GM12874 (cell line): ENCODE measurements around the gene MAP3K9.

Source experiments
- TF ChIP-seq, protein P1 (sequence below): IDR thresholded peaks from 2 replicates; pipeline ENCODE4 v1.5.1; 2011; ENCODE audit warnings: low read depth, mild to moderate bottlenecking, control low read depth, low read length, moderate library complexity; ENCODE audit not compliant: insufficient read depth

MAP3K9 gene

DNA sequence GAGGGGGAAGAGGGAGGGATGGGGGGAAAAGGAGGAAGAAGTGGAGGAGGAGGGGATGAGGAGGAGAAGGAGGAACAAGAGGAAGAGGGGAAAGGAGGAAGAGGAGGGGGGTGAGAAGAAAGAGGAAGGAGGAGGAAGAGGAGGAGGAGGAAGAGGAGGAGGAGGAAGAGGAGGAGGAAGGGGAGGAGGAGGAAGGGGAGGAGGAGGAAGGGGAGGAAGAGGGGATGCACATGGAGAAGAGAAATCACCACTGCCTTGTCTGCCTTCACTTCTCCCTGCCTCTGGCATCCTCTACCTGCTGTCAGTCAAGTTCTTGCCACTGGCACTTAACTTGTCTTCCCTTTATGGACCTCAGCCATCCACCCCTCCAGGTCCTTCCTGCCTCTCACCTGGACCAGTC, 107.7 kb downstream of the MAP3K9 start:
- TF ChIP-seq, protein P1, sequence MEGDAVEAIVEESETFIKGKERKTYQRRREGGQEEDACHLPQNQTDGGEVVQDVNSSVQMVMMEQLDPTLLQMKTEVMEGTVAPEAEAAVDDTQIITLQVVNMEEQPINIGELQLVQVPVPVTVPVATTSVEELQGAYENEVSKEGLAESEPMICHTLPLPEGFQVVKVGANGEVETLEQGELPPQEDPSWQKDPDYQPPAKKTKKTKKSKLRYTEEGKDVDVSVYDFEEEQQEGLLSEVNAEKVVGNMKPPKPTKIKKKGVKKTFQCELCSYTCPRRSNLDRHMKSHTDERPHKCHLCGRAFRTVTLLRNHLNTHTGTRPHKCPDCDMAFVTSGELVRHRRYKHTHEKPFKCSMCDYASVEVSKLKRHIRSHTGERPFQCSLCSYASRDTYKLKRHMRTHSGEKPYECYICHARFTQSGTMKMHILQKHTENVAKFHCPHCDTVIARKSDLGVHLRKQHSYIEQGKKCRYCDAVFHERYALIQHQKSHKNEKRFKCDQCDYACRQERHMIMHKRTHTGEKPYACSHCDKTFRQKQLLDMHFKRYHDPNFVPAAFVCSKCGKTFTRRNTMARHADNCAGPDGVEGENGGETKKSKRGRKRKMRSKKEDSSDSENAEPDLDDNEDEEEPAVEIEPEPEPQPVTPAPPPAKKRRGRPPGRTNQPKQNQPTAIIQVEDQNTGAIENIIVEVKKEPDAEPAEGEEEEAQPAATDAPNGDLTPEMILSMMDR: no peak

- TF ChIP-seq, protein P1: no peak
Observed at GRCh38 chr14:70700955-70701585, 108.2 kb downstream of the MAP3K9 start.

GRCh38 chr14:70699646-70700045, 109.7 kb downstream of the MAP3K9 start:
- TF ChIP-seq, protein P1: no peak

DNA sequence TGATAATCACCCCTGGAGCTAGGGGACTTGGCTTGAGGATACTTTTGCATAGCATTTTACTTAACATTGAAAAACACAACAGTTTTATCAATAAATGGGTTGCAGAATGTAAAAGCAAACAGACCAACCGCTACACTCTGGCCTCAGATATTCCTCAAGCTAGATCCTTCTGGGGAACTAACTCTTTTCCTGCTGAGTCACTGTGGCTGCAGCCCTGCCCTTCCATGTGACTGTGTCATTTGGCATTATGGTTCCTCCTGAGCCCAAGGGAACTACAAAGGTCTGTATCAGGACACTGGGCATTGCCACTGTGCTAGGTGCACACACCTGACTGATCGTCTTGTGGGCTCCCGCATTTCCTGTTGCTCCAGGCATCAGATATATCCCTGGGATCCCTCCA, 111.0 kb downstream of the MAP3K9 start:
- TF ChIP-seq, protein P1: no peak

GRCh38 chr14:70697701-70698100, 111.6 kb downstream of the MAP3K9 start:
- TF ChIP-seq, protein P1: no peak

DNA sequence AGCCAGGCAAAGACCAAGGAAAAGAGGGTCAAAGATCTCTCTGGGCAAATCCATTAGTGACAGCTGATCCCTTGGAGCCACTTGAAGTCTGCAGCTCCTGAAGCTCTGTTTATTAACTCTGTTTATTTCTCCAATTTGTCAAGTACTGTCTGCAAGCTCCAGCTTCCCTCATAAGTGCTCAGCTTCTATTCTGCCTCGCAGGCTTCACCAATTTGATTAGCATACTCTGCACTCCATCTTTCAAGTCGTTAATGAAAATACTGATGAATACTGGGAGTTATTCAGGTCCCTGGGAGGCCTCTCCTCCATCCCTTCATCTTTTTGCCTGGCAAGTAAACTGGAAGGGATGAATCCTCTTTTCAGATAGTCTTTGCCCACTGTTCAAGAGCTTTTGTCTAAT, 113.3 kb downstream of the MAP3K9 start:
- TF ChIP-seq, protein P1: no peak

DNA sequence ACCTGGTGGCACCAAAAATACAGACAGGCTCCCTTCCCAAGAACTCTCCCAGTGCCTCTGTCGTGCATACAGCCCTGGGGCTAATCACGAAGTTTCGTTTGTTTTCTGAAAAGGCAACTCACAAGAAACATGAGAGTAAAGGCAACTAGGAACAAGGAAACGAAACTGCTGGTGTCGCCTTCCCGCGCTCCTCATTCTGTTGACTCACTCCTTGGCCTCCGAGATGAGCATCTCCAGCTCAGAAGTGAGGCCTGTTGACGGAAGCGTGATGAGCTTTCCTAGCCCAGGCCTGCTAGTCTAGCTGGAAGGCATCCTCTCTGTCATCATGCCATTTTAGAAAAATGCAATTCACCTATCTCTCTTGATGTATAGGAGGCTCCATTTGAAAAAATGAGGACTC, 117.1 kb downstream of the MAP3K9 start:
- TF ChIP-seq, protein P1: no peak
